Mesothelial cell of epicardium (in vitro differentiated cells): Measurements from ENCODE around the gene NACA. TPM values are rescaled to one million over a fixed set of nuclear protein-coding genes. Genes with fewer than 3 reads are reported as not detected.

Experiments
- DNase-seq, 2 experiments: peaks; one replicate each; pipeline ENCODE4 v3.0.0; 2021; ENCODE audit warnings: low spot score in 2 of 2; ENCODE audit not compliant: unreplicated experiment in 2 of 2
- H3K27ac Mint-ChIP-seq: 2 replicates; pipeline ENCODE4 v1.8.0; 2021; ENCODE audit warnings: mixed read lengths
- H3K27me3 Mint-ChIP-seq: 2 replicates; pipeline ENCODE4 v1.8.0; 2021; ENCODE audit warnings: low read depth, mixed read lengths
- H3K36me3 Mint-ChIP-seq: 2 replicates; pipeline ENCODE4 v1.8.0; 2021; ENCODE audit warnings: mixed read lengths
- H3K4me1 Mint-ChIP-seq: 2 replicates; pipeline ENCODE4 v1.8.0; 2021; ENCODE audit warnings: mixed read lengths
- H3K4me3 Mint-ChIP-seq: 2 replicates; pipeline ENCODE4 v1.8.0; 2021; ENCODE audit warnings: mild to moderate bottlenecking, moderate library complexity, mixed read lengths
- H3K9me3 Mint-ChIP-seq: 2 replicates; pipeline ENCODE4 v1.8.0; 2021; ENCODE audit warnings: mixed read lengths
- CTCF ChIP-seq: fragments of 200-600 bp; sonication (generic); IDR thresholded peaks from one replicate; pipeline ENCODE4 v1.5.0; 2021; ENCODE audit warnings: antibody characterized with exemption; ENCODE audit not compliant: unreplicated experiment
- total RNA-seq: library from RNA; stranded (reverse); gene quantifications from 3 replicates; pipeline ENCODE4 v1.2.1, GENCODE V29; 2021

NACA gene
- total RNA-seq, 1 donor from 2014 or later, result 919 TPM

- peaks cover 40% of the 10 kb centered on the region for H3K4me1 Mint-ChIP-seq
- H3K36me3 Mint-ChIP-seq, result peaks cover 12% of the 10 kb centered on the region
- no peak for DNase-seq
- H3K27me3 Mint-ChIP-seq, result no peaks in the 10 kb centered on the region
- no peak for TF ChIP-seq CTCF
- H3K9me3 Mint-ChIP-seq, result no peaks in the 10 kb centered on the region
- H3K4me3 Mint-ChIP-seq, result peak overlapping the region; percentile 98
- H3K27ac Mint-ChIP-seq, result peak overlapping the region; percentile 99
Measured at GRCh38 chr12:56725723-56726102, 614 bp upstream of the NACA start.

DNA sequence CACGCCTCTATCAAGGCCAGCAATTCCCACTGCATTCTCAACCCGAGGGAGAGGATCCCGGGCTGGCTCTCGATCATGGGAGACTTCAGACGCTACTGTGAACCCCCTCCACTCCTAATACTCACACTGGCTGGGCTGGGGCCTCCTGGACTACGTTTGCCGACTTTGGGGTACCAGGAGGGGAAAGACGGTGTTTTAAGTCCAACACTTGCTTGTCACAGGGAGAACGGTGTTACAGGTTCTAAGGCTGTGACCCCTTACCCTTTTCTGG is 463 bp downstream of the NACA start:
- no peaks in the 10 kb centered on the region for H3K9me3 Mint-ChIP-seq
- DNase-seq, result no peak
- no peak for TF ChIP-seq CTCF
- no peaks in the 10 kb centered on the region for H3K27me3 Mint-ChIP-seq
- peaks cover 23% of the 10 kb centered on the region for H3K36me3 Mint-ChIP-seq
- H3K27ac Mint-ChIP-seq, result peak overlapping the region; percentile 99
- peaks cover 51% of the 10 kb centered on the region for H3K4me1 Mint-ChIP-seq
- peak overlapping the region; percentile 98 for H3K4me3 Mint-ChIP-seq

DNA sequence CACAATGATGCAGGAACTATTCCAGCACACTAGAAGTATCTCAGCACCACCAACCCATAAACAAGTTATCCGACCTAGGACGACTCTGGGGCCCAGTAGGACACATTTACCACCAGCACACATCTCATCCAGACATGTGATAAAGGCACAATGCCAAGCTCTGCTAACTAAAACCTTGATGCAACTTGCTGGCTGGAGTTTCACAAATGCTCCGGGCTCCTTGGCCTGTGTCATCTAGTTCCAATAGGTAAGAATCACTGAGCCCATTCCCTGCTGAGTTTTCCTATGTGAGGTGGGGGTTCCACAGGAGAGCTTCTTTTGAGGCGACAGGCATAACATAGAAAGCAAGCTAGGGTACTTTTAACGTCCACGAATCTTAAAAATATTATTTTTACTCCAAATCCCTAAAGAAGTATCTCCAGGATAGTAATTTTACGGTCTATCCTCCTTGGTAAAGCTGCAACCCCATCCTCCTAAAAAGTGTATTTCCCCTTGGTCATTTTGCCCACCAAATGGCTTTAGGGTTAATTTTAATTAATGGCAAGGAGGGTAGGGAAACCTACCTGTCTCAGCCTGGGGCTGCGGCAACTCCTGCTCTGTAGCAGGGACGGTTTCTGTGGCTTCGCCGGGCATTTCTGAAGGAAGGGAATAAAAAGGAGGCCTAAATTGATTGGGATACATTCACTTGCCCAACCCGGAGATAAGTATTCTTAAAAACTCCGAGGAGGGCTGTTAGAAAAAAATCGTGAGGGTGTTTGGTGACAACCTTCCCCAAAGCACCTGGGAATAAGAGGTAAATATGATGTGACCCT is 1.0 kb downstream of the NACA start:
- Mint-ChIP-seq H3K27me3 (no peaks in the 10 kb centered on the region), H3K9me3 (no peaks in the 10 kb centered on the region), H3K4me1 (peaks cover 57% of the 10 kb centered on the region), H3K27ac (peak overlapping the region; percentile 99), H3K4me3 (peak overlapping the region; percentile 98), H3K36me3 (peaks cover 26% of the 10 kb centered on the region)
- DNase-seq, result no peak
- no peak for TF ChIP-seq CTCF

DNA sequence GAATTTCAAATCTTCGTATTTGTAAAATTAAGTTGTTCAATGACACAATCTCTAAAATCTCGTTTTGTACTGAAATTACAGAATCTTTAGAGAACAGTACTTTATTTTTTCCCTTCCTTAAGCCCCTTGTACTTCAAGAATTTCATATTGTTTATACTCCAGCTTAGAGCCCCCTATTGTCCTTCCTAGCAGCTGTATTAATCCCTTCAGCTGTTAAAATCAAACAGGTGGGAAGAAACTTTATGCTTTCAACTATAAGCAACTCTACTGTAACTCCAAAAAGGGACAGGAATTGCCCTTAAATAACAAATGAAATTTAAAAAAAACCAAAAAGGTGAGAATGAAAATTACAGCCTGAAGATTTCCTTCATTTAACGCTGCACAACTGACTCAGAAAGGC is 1.7 kb downstream of the NACA start:
- peak overlapping the region; percentile 99 for H3K27ac Mint-ChIP-seq
- H3K36me3 Mint-ChIP-seq, result peaks cover 30% of the 10 kb centered on the region
- TF ChIP-seq CTCF, result no peak

GRCh38 chr12:56722832-56723231 is 2.3 kb downstream of the NACA start:
- Mint-ChIP-seq H3K27me3 (no peaks in the 10 kb centered on the region), H3K4me1 (peaks cover 62% of the 10 kb centered on the region), H3K27ac (peak overlapping the region; percentile 99), H3K4me3 (peak overlapping the region; percentile 98), H3K9me3 (no peaks in the 10 kb centered on the region), H3K36me3 (peaks cover 30% of the 10 kb centered on the region)
- no peak for DNase-seq
- TF ChIP-seq CTCF, result no peak

More for the DNA sequence above, 1.7 kb downstream of the NACA start:
- Mint-ChIP-seq H3K4me1 (peaks cover 62% of the 10 kb centered on the region), H3K4me3 (peak overlapping the region; percentile 98), H3K27me3 (no peaks in the 10 kb centered on the region), H3K9me3 (no peaks in the 10 kb centered on the region)
- no peak for DNase-seq
